Activated CD4-positive, alpha-beta T cell treated with anti-CD3 and anti-CD28 coated beads, Interleukin-2, amount 50 U/mL, for 24 hours (primary cell): ENCODE data around the gene KMT2C.

Source experiments
- DNase-seq, 2 donors: peaks; one replicate each; pipeline ENCODE4 v3.0.0-alpha.2; 2020; ENCODE audit warnings: low read depth in 1 of 2, low spot score in 1 of 2

KMT2C gene

GRCh38 chr7:152145853-152146466, 289.8 kb downstream of the KMT2C start:
- DNase-seq, result no peak

- peak in 1 of 2 donors; percentile 13 for DNase-seq
These were observed 291.1 kb downstream of the KMT2C start for GRCh38 chr7:152144557-152145245.

GRCh38 chr7:152142976-152143595, 292.7 kb downstream of the KMT2C start:
- no peak for DNase-seq

GRCh38 chr7:152140560-152140959, 295.2 kb downstream of the KMT2C start:
- DNase-seq, result no peak

- no peak for DNase-seq
These were observed 295.7 kb downstream of the KMT2C start for GRCh38 chr7:152140067-152140466.

- no peak for DNase-seq
These were observed 298.3 kb downstream of the KMT2C start for GRCh38 chr7:152137476-152138025.

GRCh38 chr7:152136686-152137085, 299.1 kb downstream of the KMT2C start:
- no peak for DNase-seq

- no peak for DNase-seq
These were observed 302.0 kb downstream of the KMT2C start for GRCh38 chr7:152133804-152134203.

- no peak for DNase-seq
These were observed 303.0 kb downstream of the KMT2C start for GRCh38 chr7:152132812-152133211.

GRCh38 chr7:152131981-152132494, 303.8 kb downstream of the KMT2C start:
- no peak for DNase-seq

GRCh38 chr7:152130658-152131590, 304.9 kb downstream of the KMT2C start:
- DNase-seq, result no peak

- no peak for DNase-seq
These were observed 306.1 kb downstream of the KMT2C start for GRCh38 chr7:152129682-152130081.

- no peak for DNase-seq
These were observed 306.9 kb downstream of the KMT2C start for GRCh38 chr7:152128741-152129461.

- no peak for DNase-seq
These were observed 307.6 kb downstream of the KMT2C start for GRCh38 chr7:152128252-152128651.

GRCh38 chr7:152127229-152127628, 308.6 kb downstream of the KMT2C start:
- DNase-seq, result no peak

- no peak for DNase-seq
These were observed 309.1 kb downstream of the KMT2C start for GRCh38 chr7:152126741-152127140.

GRCh38 chr7:152122540-152122939, 313.3 kb downstream of the KMT2C start:
- no peak for DNase-seq

- no peak for DNase-seq
These were observed 314.4 kb downstream of the KMT2C start for GRCh38 chr7:152121432-152121831.

GRCh38 chr7:152120776-152121175, 315.0 kb downstream of the KMT2C start:
- DNase-seq, result no peak

- DNase-seq, result no peak
These were observed 315.6 kb downstream of the KMT2C start for GRCh38 chr7:152120210-152120609.
